A172 (cell line): Measurements from ENCODE around the gene RIPK4. TPM values are rescaled to one million over a fixed set of nuclear protein-coding genes. Genes with fewer than 3 reads are reported as not detected.

Source experiments
- DNase-seq: peaks from one replicate; pipeline ENCODE4 v3.0.0-alpha.2; 2015; ENCODE audit warnings: low spot score
- total RNA-seq: library from RNA; depleted of rRNA; stranded (reverse); fragments of >200 nt; shearing (Covaris generic); gene quantifications from 2 replicates; pipeline ENCODE4 v1.2.3, GENCODE V29; 2014

Gene RIPK4
- total RNA-seq, 1 experiment from 2014 or later, result 0.55 TPM

DNA sequence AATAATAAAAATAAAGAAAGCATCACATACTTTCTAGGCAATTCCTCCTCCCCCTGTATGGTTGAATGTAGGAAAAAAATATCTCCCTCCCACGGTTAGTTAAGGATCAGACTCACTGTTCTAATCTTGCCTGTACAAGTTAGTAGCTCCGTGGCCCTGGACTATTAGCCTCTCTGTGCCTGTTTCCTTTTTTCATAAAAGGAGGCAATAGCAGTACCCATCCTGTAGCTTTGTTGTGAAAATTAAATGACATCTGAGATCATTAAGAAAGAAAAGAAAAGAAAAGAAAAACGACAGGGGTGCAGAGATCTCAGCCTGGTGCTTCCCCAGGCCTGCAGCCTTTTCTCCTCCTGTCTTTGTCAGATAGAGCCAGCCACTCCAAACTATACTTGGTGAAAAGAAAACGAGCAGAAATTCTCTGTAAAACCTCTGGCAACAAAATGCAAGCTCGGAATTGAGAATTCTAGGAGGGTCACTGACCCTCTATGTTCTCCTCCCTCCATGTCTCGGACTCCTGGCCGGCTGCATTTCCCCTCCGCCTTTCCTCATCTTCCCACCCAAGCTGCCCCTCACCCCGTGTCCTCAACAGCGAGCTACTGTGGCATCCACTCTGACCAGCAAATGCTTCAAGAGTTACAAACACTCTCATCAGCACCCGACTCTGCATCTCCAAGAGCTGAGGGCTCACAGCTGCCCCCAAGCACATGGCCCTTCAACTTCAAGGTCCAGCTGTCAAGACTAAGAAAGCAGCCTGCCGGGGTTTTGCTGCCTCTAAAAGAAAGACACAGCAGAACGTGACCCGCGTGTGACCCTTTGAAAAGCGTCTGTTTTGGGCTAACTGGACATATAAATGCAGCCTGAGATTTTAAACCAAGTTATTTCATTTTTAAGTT lies 13.6 kb downstream of the RIPK4 start:
- DNase-seq, result no peak

DNA sequence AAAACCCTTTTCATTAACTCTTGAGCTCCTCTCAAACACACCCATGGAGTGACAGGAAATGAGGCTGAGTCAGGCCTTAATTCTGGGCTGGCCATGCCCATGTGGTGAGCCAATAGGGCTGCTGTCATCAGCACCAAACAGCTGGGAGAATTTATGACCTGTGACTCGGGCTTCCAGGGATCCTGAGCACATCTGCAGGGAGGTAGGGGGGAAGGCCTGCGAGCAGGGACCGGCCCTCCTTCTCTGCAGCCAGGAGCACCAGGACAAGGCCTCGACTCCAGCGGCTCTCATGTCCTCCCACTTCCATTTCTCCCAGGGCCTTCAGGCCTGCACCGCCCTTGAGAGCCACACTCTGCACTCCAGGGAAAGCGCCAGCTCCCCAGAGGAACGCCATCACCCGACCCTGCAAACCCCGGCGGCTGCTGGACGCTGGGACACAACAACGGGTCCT lies 14.6 kb downstream of the RIPK4 start:
- DNase-seq, result peak; percentile 97

DNA sequence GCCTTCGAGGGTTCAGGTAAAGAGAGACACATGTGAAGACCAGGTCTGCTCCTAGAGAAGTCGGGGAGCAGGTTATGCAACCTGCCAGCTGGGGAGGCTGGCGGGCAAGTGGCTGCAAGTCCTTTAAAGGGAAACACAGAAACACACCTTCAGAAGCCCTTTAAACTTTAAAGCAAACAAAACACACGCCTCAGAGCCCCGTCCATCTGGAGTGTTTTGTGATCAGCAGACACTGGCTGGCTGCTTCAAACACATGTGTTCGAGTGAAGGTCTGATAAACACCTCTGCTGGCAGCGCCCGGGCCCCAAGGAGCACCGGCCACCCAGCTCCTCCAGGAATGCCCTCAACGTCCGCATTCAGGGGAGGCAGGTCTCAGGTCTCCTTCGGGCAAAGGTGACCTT lies 15.2 kb downstream of the RIPK4 start:
- peak; percentile 43 for DNase-seq

DNA sequence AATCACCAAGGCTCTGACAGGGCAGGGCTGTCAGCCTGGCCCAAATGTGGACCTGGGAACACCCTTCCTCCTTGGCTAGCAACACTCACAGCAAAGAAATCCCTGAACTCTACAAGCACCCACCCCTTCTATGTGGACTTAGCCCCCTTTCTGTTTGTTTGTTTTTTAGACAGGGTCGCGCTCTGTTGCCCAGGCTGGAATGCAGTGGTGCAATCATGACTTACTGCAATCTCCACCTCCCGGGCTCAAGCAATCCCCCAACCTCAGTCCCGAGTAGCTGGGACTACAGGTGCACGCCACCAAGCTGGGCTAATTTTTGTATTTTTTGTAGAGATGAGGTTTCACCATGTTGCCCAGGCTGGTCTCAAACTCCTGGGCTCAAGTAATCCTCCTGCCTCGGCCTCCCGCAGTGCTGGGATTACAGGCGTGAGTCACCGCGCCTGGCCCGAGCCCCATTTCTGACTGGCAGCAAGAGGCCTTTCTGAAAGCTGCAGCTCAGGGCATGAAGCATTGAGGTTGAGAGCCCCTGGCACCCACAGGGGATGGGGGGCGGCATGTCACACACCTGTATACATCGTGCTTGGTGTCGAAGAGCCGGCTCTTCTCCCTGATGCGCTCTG lies 16.2 kb downstream of the RIPK4 start:
- peak; percentile 69 for DNase-seq

DNA sequence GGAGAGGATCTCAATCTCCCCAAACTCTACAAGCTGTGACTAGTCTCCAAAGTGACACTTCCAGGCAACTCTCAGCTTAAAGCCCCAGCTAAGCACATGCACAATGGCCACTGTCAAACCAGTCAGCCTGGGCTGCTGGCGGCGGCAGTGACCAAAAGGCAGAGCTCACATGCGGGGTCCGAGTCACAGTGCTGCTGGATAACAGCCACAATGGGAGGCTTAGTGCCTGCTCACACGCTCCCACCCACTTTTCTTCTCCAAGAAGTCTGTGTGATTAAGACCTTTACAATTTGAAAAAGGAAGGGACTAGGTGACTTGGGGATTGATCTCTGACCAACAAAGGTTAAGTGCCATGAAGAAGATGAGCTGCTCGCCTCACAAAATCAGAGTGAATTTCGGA lies 16.8 kb downstream of the RIPK4 start:
- DNase-seq, result peak; percentile 64

DNA sequence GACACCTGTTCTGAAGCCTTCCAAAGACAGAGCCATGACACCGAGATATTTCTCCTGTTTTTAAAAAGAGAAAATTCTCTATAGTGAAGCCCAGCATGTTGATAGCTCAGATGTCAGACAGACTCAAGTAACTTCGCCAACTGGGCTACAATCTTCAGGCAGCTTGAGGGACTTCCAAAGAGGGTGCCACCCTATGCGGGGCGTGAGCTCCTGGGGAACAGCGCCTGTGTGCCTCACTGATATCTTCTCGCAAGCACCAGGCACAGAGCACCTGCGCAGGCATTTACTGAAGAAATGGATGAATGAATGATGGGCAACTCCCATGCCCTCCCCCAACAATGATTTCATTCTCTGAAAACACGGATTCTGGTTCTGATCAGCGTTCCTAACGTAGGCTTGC lies 17.6 kb downstream of the RIPK4 start:
- no peak for DNase-seq

DNA sequence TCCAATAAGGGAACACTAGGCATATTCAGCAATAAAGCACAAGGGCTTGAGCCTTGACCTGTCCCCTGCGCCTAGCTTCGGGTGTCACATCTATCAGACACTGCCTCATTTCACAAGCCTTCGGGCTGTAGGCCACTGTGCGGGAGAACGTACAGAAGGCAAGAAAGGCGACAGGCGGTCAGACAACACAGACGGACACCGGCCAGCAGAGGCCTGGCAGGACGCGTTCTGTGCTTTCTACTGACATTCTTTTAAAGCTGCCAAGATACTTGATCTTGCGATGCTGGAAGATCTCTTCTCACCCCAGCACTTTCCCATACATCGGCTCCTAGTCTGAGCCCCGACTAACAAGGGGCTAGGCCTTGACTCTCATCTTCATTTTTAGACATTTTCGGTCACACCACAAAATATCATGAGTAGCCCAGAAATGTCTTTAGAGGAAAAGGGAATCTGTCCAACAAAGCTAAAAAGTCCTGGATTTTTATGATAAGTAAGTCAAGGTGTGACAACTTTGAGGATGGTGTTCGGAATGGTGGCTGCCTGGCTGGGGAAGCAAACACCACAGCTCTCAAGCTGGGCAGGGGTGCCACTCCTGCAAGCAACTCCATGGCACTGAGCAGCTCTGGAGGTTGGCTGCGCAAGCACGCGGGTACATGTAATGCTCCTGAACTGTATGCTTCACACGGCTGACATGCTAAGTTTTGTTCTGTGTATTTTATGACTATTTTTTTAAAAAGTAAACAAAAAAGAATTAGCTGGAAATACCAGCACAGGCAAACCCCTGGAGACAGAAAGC lies 18.7 kb downstream of the RIPK4 start:
- DNase-seq, result no peak

DNA sequence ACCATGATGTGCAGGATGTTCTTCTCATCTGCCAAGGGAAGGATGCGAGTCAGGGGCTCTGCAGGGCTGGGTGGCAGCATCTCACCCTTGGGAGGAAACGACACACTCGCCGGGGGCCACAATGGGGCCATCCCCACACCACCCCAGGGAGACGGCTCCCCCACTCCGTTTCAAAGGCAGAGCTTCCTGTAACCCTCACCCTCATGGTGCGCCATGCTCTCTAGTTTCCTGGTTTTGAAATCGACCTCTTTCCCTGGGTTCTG lies 20.2 kb downstream of the RIPK4 start:
- DNase-seq, result no peak

DNA sequence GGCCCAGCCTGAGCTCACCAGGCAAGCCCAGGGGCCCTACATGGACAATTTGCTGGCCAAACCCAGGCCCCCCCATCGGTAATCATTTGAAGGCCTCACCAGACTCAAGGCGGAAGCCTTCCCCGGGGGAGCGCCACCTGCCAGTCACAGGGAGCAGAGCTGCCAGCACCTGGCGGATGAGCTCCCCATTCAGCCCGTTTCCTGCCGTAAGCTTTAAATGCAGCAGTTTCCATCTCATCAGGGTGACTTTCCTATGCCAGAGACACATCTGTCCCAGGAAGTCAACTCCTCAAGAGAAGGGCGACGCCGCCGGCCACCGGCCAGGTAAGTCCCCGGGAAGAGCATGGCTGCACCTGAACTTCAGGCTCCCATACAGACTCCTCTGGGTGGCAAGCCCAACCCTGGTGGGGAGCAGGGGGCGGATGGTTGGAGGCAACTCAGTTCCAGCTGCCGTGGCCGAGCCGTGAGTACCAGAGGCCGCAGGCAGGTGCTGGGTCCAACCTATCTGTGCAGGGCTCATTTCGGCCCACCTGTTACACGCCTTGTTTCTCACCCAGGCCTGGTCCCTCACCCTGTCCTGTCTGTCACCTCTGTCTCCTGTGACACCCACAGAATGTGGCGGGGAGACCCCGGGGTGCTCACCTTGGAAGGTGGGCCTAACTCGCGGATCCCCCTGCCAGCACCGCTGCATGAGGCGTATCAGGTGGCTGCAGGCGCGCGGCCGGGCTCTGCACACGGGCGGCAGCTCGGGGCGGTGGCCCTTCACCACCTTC lies 20.7 kb downstream of the RIPK4 start:
- DNase-seq, result no peak

DNA sequence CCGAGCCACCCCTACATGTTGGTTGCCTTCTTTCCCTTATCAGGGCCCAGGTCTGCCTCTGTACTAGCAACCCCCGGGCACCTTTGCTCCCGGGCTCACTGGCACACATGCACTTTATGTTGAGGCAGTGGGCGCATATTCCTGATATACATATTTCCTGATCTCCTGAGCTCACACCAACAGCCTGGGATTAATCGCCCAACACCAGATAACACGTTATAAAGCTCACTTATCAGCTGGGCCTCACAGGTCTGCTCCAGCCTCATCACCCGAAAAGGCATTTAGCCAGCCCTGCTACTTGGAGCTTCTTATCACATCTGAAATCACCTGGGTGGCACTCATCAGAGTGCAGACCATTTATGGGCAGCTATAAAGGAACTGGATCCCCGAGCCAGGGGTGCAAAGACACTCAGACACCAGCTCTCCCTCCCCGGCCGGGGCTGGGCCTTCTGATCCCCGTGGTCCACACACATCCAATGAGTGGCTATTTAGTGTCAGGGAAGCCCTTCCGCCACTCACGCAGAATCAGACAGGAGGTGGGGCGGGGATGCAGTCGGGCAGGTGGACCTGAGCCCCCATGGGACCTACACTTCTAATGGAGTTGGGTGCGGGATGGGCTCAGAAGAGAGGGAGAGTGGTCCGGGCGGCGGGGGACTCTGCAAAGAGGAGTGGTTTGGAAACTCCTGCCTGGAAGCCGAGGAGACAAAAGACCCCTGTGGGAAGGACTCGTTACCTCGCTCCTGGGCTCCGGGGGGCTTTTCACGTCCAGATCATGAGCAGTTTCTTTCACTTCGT lies 21.6 kb downstream of the RIPK4 start:
- DNase-seq, result no peak

DNA sequence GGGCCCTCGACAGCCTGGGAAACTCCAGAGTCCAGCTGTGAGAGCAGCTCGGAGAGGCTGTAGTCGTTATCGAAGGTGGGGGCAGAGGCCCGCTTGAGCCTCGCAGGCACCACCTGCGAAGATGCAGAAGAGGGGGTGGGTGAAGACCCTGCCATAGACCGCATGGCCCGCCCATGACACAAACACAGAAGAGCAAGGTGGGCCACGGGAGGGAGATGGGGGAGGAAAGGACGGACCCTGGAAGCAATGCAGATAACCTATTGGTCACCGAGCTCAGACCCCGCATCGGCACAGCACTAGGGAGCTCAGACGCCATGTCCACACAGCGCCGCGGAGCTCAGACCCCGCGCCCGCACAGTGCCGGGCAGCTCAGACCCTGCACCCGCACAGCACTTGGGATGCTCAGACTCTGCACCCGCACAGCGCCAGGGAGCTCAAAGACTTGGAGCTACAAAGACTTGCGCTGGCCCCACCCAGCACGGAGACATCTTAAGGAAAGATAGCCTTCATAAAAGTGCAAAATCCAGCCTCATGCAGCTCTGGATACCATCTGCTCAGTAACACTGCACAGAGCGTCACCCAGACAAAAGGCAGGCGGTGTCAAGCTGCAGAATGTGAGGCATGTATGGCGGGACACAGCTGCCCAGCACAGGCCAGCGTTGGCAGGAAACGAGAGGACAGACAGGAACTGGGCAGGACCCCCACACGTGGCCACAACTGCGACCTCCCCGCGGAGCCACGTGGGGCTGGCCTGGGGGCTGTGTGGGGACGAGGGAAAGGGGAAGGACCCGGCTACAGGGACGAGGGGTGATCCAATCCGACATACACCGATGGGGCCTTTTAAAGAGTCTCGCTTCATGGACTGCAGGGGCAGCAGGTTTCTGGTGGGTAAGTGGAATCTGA lies 22.6 kb downstream of the RIPK4 start:
- DNase-seq, result no peak

DNA sequence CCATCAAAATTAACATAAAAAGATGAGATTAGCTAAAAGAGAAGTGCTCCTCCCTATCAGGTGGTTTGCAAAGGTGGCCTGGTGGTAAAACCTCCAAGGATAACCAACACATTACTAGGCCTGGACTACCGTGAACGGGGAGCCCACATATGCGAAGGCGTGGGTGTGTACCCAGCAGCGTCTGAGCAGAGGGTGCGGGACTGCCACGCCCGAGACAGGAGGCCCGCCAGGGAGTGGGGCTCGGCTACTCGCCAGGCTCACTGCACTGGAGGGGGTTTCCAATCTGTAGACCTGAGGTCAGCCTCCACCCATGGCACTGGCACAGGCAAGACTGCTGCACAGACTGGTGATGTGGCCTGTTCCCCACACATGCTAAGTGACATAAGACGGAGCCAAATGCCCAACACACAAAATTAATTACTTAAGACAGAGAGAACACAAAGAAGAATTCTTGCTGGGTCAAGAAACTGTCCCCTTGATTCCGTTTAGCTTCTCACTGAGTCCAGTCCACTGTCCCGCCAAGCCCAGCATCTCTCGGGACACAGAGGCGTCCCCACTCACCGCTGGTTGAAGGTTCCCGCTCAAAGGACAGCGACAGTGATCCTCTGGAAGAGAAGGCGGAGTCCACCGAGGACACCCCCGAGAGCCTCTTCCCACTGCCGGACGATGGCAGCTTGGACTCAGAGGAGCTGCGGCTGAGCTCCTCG lies 23.4 kb downstream of the RIPK4 start:
- no peak for DNase-seq

DNA sequence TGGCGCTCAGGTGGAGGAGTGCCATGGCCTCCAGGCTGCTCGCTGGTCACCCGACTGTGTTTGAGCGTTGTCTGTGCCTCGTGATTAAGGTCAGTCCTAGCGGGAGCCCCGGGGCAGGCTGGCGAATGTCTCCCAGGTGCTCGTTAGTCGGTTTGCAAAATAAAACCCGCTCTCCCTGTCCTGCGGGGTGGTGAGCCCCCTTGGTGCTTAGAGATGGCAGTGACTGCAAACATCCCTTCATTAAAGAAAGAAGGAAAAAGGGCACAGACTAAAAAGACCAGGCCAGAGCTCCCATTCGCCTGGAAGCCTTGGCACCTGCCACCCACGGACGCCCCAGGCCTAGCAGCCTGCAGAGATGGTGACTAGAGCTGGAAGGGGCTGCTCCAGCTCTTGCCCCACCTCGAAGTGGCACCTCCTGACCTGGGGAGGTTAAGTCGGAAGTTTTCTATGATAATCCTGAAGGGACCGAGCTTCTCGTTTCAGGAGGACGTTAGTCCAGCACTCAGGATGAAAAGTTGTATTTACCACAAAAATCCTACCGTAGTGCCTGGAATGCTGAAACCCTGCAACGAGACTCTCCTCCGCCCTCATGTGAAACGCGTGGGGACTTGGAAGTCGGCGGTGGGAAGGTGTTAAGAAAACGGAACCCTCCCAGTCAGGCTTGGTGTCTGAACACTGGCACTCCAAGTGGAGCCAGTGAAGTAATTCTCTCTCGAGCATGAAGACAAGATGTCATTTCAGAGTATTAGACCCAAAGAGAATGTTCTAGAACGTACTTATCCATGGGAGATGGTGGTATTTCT lies 24.6 kb downstream of the RIPK4 start:
- no peak for DNase-seq

DNA sequence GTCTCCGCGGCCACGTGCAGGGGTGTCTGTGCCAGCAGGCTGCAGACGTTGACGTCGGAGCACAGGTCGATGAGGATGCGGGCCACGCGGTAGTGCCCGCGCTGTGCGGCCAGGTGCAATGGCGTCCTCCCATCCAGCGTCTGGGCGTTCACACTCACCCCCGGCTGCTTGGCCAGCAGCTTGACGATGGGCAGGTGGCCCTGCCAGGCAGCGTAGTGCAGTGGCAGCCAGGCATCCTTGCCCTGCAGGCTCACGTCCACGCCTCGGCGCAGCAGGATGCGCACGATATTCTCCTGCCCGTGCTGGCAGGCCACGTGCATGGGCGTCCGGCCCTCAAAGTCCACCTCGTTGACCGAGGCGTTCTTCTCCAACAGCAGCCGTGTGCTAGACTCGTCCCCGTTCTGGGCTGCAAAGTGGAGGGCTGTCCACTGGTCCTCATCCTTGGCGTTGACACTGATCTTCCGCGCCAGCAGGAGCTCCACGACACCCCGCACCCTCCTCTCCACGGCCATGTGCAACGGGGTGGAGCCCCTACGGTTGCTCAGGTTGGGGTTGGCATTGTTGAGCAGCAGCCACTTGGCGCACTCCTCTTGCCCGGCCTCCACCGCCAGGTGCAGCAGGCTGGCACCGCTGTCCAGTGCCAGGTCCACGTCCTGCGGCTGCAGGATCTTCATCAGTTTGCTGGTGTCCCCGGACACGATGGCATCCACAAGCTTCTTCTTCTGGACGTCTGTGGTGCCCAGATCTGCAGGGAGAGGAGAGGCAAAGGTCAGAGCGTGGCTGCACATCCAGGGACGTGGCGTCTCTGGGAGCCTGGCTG lies 25.4 kb downstream of the RIPK4 start:
- DNase-seq, result no peak

DNA sequence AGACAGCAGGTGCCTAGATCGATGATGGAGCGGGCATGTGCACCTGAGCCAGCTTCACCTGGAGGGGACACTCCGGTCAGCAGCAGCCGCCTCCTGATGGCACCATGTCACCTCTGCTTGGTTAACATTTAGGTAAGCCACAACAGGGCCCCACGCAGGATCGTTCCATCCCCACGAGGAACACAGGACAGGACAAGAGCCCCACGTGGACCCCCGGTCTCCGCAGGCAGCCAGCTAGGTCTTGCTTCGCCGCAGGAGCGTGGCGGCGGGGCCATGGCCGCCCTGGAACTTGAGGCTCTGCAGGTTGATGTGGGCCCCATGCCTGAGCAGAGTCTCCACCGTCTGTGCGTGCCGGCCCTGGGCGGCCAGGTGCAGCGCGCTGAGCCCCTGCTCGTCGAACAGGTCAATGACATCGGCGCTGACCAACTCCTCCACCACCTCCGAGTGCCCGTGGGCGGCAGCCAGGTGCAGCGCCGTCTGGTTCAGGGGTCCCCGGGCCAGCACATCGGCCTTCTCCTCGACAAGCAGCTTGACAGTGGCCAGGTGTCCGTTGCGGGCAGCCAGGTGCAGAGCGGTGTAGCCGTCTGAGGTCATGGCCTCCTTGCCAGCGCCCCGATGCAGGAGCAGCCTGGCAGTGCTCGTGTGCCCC lies 26.1 kb downstream of the RIPK4 start:
- no peak for DNase-seq

DNA sequence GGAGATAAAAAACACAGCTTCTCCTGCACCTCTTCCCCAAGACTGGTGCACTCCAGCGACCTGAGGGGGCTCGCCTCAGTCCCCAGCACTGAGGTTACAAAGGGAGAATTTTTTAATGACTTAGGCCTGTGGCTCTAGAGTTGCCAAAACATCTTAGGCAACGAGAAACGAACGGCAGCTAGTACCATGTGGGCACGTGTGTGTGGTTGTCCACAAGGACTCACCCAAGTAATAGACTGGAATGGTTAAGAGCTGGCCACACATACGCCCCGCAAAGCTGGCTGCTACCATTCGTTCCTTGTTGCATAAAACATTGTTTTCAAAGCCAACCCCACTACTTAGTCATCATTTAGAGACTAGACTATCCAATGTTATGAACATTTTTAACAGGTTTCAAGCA lies 26.9 kb downstream of the RIPK4 start:
- no peak for DNase-seq

DNA sequence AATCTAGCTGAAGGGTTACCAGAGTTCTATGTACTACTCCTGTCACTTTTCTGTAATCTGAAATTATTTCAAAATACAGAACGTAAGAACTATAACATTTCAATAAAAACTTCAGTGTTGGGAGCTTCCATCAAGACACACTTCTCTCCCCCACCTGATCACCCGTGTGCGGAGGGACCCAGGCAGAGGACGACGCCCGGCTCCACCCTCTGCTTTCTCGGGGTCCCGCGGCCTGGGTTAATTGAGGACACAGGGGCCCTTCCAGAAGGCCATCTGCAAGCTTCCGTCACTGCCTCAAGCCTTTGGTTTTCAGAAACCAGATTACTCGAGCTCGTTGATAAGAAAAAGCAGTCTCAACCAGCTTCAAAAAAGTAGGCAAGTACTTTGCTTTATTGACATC lies 27.8 kb downstream of the RIPK4 start:
- DNase-seq, result no peak
